ENCODE data around the gene SERPINB12.

SERPINB12 gene

DNA sequence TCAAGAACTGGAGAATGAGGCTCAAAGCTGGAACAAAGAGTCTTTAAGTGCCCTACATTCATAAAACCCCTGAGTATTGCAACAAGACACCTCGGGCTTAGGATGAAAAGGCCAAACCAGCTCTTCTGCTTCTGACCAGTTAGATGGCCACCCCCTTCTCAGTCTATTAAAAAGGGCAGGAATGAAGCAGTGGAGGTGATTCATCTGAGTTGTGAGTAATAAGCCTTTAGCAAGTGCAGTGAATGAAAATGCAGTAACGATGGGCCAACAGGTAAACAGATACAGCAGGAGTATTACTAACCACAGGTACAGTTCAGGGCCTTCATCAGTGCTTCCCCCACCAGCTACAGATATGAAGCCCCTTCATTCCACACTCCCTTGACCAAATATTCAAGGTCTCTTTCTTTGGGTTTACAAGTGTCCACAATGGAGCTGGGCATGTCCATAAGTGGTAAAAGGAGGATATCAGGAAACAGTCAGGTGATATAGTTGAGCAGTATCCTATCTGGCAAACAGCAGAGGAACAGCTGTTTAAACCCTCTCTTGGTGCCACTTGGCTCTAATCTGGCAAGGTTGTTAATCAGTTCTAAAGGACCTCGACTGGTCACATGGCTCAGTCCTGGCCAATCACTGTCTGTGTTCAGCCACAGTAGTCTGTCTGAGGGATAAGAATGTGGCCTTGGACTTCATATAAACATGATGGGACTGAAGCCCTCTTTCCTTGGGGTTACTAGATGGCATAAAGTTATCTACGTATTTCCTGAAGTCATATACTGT, 62.8 kb downstream of the SERPINB12 start:
- DNase-seq: no peak

DNA sequence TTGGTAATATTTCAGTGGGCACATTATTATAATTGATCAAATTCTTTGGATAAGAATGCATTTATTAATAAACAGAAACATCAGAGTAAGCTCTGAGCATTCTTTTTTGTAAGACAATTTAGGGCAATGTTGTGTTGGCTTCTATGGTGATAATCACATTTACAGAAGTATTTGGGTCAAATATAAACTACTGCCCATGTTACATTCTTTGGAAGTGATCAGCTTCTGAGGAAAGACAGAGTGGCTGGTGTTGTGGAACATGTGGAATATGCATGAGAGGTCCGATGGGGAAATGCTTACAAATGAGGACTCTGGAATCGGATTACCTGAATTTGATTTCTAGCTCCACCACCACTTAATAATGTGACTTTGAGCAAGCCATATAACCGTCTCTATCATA, 64.4 kb downstream of the SERPINB12 start:
- no peak for DNase-seq

DNA sequence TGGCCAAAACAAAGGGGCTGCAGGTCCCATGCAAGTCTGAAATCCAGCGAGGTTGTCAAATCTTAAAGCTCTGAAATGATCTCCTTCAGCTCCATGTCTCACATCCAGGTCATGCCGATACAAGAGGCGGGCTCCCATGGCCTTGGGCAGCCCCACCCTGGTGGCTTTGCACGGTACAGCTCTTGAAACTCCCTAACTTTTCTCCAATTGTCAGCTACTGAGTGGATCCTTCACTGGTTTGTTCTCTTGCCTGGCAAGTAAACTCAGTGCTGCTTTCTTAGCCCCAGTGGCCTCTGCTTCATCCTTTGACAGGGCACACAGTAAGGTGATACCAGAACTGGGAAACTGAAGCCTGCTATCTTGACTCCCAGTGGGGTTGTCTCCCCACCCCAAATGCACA, 71.3 kb downstream of the SERPINB12 start:
- DNase-seq: no peak

DNA sequence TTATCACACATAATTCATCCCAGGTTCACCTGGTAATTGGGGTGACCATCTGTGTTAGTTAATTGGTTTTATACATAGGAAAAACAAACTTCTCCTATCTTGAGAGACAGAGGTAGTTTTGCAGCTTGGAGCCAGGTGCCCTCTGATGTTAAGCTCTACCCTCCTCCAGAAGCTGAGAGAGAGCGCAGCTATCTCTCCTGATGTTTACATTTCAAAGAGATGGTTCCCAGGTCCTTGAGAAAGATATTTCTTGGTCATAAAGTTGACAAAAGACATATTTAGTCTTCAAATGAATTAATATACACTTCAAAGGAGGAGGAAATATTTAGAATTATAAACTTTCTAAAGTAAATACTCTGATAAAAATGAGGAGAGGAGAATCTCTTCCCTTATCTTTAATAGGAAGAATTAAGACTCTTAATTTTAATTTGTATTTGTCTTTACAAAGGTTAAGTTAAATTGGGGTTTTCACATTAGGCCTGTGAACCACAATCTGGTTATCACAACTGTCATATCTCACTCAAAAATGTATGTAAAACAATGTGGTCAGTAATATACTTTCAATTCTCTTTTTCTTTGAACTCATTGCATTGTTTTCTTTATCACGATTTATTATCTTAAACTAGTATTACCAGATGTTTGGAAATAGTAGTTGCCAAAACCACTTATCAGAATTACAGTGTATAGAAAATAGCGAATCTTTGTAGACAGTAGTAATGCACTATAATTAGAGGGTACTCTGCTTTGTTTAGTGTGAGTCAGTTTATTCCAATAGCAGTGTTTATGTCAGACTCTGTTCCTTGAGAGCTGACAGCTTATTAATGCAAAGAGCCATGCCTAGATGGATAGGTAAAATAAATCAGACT, 75.1 kb downstream of the SERPINB12 start:
- DNase-seq: no peak

DNA sequence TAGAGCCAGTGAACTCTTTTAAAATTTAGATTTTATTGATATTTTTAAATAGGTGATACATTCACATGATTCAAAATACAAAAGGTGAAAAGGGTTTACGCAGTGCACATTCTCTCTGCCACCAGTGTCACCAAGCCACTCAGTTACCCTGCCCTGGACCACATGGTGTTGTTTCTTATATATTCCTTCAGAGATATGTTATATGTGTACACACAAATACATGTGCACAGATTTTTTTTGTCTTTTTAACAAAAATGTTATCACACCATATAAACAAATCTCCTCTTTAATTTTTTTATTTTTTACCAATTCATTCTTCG, 75.7 kb downstream of the SERPINB12 start:
- DNase-seq: no peak
